Measurements from ENCODE around the gene TSPOAP1. TPM values are rescaled to one million over a fixed set of nuclear protein-coding genes. Genes with fewer than 3 reads are reported as not detected.
A peak's percentile ranks its signal among the peaks of the same experiment; 100 is the strongest.

Gene TSPOAP1
- total and polyA plus RNA-seq, 4 experiments from 2014 or later, result 0.80 to 19.1 (median 15.8) TPM; not detected in 1

DNA sequence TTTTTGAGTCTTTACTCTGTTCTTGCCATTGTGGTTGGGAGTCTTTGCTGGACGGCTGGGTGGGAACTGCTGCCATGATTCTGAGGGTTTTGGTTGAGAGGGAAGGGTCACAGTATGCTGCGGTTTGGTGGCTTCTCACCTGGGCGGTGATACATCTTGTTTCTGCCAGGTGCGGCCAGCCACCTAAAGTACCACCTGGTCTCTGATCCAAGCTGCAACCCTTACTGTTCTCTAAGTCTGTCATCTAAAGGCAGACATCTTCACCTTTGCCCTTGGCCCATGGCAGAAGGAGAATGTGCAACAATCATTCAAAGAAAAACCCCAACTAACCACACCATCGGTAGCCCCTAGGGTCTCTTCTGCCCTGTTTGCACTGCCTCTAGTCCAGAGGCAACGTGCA is 28.3 kb downstream of the TSPOAP1 start:
- Histone ChIP-seq H3K27me3 (ENCODE audit: insufficient read depth, low read length) (no peaks in the 10 kb centered on the region), H3K4me3 (ENCODE audit: low read length in 2 of 2) (no peak overlapping the region), H3K9me3 (ENCODE audit: control insufficient read depth in 1 of 2, low read length in 2 of 2) (no peaks in the 10 kb centered on the region), H3K4me1 (ENCODE audit: insufficient read depth, low read length) (peaks cover 4% of the 10 kb centered on the region), H3K36me3 (ENCODE audit: insufficient read depth, low read length) (no peaks in the 10 kb centered on the region), H3K27ac (ENCODE audit: low read depth, low read length) (no peak overlapping the region)
- Mint-ChIP-seq H3K36me3 (peaks cover 0 to 4% of the 10 kb centered on the region in 2 donors), H3K9me3 (no peaks in the 10 kb centered on the region), H3K27ac (no peak overlapping the region), H3K27me3 (no peaks in the 10 kb centered on the region), H3K4me3 (no peak overlapping the region), H3K4me1 (peaks cover 4 to 7% (median 5%) of the 10 kb centered on the region in 4 donors)
- ChIA-PET POLR2A (ENCODE audit: partially characterized antibody) (interaction anchor here (1.0 kb wide), 1 partner anchor 37 kb away, joined by 3 read pairs; no protein-coding TSS in a partner anchor), CTCF (ENCODE audit: partially characterized antibody) (interaction anchor here (0.9 kb wide), 1 partner anchor 117 kb away, joined by 3 read pairs; the partner anchor contains the start of gene RNF43)
- intact Hi-C loops (cut with micrococcal nuclease), result loop anchor here (5.0 kb wide), 1 partner anchor 707 kb away; no protein-coding TSS in a partner anchor
- DNase-seq, result no peak

DNA sequence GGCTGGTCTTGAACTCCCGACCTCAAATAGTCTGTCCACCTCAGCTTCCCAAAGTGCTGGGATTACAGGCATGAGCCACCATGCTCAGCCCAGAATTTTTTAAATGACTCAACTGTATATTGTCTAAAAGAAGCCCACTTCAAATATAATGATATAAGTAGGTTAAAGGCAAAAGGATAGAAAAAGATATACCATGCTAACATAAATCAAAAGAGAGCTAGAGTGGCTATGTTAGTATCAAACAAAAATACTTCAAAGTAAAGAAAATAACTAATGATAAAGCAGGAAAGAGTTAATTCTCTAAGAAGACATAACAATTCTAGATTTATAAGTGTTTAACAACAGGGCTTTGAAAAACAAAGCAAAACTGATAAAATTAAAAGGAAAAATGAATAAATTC is 34.6 kb downstream of the TSPOAP1 start:
- Histone ChIP-seq H3K4me3 (ENCODE audit: low read length in 2 of 2) (no peak overlapping the region), H3K9me3 (ENCODE audit: control insufficient read depth in 1 of 2, low read length in 2 of 2) (no peaks in the 10 kb centered on the region), H3K36me3 (ENCODE audit: insufficient read depth, low read length) (no peaks in the 10 kb centered on the region), H3K27me3 (ENCODE audit: insufficient read depth, low read length) (no peaks in the 10 kb centered on the region), H3K4me1 (ENCODE audit: insufficient read depth, low read length) (no peaks in the 10 kb centered on the region), H3K27ac (ENCODE audit: low read depth, low read length) (no peak overlapping the region)
- CTCF ChIA-PET (ENCODE audit: partially characterized antibody), result interaction anchor here (0.7 kb wide), 1 partner anchor 11 kb away, joined by 4 read pairs; no protein-coding TSS in a partner anchor
- intact Hi-C loops (cut with micrococcal nuclease), result no loop called here
- POLR2A ChIA-PET (ENCODE audit: partially characterized antibody), result no interaction called here
- H3K27ac Mint-ChIP-seq, result no peak overlapping the region
- no peaks in the 10 kb centered on the region for H3K36me3 Mint-ChIP-seq
- H3K4me1 Mint-ChIP-seq, result no peaks in the 10 kb centered on the region
- no peak overlapping the region for H3K4me3 Mint-ChIP-seq
- peaks cover 0 to 17% (median 5%) of the 10 kb centered on the region in 8 donors for H3K9me3 Mint-ChIP-seq
- no peak for DNase-seq
- H3K27me3 Mint-ChIP-seq, result peaks cover 3 to 14% of the 10 kb centered on the region in 2 donors

DNA sequence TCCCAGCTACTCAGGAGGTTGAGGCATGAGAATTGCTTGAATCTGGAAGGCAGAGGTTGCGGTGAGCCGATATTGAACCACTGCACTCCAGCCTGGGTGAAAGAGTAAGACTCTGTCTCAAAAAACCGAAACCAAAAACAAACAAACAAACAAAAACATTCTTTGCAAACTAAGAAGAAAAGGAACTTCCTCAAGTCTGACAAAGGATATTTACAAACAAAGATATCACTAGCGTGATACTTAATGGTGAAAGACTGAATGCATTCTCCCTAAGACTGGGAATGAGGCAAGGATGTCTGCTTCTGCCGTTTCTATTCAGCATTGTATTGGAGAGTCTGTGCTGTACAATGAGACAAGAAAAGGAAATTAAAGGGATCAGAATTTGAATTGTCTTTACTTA is 37.3 kb downstream of the TSPOAP1 start:
- Histone ChIP-seq H3K4me3 (ENCODE audit: low read length in 2 of 2) (no peak overlapping the region), H3K4me1 (ENCODE audit: insufficient read depth, low read length) (no peaks in the 10 kb centered on the region), H3K27ac (ENCODE audit: low read depth, low read length) (no peak overlapping the region), H3K36me3 (ENCODE audit: insufficient read depth, low read length) (no peaks in the 10 kb centered on the region), H3K27me3 (ENCODE audit: insufficient read depth, low read length) (no peaks in the 10 kb centered on the region), H3K9me3 (ENCODE audit: control insufficient read depth in 1 of 2, low read length in 2 of 2) (no peaks in the 10 kb centered on the region)
- ChIA-PET CTCF (ENCODE audit: partially characterized antibody) (no interaction called here), POLR2A (ENCODE audit: partially characterized antibody) (no interaction called here)
- intact Hi-C loops (cut with micrococcal nuclease), result no loop called here
- Mint-ChIP-seq H3K4me3 (no peak overlapping the region), H3K27me3 (peaks cover 10 to 27% of the 10 kb centered on the region in 2 donors), H3K27ac (no peak overlapping the region), H3K9me3 (peaks cover 0 to 17% (median 5%) of the 10 kb centered on the region in 8 donors), H3K36me3 (no peaks in the 10 kb centered on the region), H3K4me1 (no peaks in the 10 kb centered on the region)
- DNase-seq, result no peak

DNA sequence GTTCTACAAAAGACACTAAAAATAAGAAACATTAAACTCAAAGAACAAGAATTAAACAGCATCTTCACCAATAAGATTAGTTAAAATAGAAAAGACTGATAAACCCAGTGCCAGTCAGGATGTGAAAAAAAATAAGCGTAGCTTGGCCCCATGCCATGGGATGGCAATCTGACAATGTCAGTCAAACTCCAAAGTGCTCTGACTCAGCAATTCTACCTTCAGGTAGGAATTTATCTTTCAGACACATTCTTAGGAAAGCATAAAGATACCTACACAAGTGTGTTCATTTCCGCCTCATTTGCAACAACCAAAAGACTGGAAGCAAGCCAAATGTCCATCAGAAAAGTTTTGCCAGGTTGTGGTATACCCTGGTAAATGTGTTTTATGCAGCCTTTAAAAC is 38.7 kb downstream of the TSPOAP1 start:
- Histone ChIP-seq H3K4me3 (ENCODE audit: low read length in 2 of 2) (no peak overlapping the region), H3K4me1 (ENCODE audit: insufficient read depth, low read length) (no peaks in the 10 kb centered on the region), H3K27me3 (ENCODE audit: insufficient read depth, low read length) (no peaks in the 10 kb centered on the region), H3K36me3 (ENCODE audit: insufficient read depth, low read length) (no peaks in the 10 kb centered on the region), H3K9me3 (ENCODE audit: control insufficient read depth in 1 of 2, low read length in 2 of 2) (no peaks in the 10 kb centered on the region), H3K27ac (ENCODE audit: low read depth, low read length) (no peak overlapping the region)
- Mint-ChIP-seq H3K4me3 (no peak overlapping the region), H3K4me1 (no peaks in the 10 kb centered on the region), H3K9me3 (peaks cover 0 to 17% (median 5%) of the 10 kb centered on the region in 8 donors), H3K36me3 (no peaks in the 10 kb centered on the region), H3K27me3 (peaks cover 12 to 29% of the 10 kb centered on the region in 2 donors), H3K27ac (no peak overlapping the region)
- CTCF ChIA-PET (ENCODE audit: partially characterized antibody), result no interaction called here
- no peak for DNase-seq
- intact Hi-C loops (cut with micrococcal nuclease), result no loop called here
- POLR2A ChIA-PET (ENCODE audit: partially characterized antibody), result no interaction called here

DNA sequence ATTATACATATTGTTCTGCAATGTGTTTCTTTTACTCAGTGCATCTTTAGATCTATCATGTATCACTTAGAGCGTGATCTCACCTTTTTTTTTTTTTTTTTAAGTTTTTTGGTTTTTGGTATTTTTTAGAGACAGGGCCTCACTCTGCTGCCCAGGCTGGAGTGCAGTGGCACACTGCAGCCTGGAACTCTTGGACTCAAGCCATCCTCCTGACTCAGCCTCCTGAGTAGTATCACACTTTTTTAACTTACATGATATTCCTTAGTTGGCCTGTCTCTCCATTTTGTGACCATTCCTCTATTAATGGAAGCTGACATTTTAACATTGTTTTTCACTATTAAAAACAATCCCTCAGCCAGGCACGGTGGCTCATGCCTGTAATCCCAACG is 43.2 kb downstream of the TSPOAP1 start:
- ChIA-PET POLR2A (ENCODE audit: partially characterized antibody) (no interaction called here), CTCF (ENCODE audit: partially characterized antibody) (interaction anchor here (1.6 kb wide), 1 partner anchor 36 kb away, joined by 4 read pairs; no protein-coding TSS in a partner anchor)
- H3K27ac ChIP-seq (ENCODE audit: low read depth, low read length), result no peak overlapping the region
- Mint-ChIP-seq H3K4me3 (no peak overlapping the region), H3K27me3 (peaks cover 9 to 31% of the 10 kb centered on the region in 2 donors), H3K9me3 (no peaks in the 10 kb centered on the region), H3K36me3 (no peaks in the 10 kb centered on the region), H3K4me1 (no peaks in the 10 kb centered on the region), H3K27ac (no peak overlapping the region)
- no peaks in the 10 kb centered on the region for H3K27me3 ChIP-seq (ENCODE audit: insufficient read depth, low read length)
- no peak overlapping the region for H3K4me3 ChIP-seq (ENCODE audit: low read length in 2 of 2)
- H3K36me3 ChIP-seq (ENCODE audit: insufficient read depth, low read length), result no peaks in the 10 kb centered on the region
- H3K9me3 ChIP-seq (ENCODE audit: control insufficient read depth in 1 of 2, low read length in 2 of 2), result no peaks in the 10 kb centered on the region
- no peaks in the 10 kb centered on the region for H3K4me1 ChIP-seq (ENCODE audit: insufficient read depth, low read length)
- intact Hi-C loops (cut with micrococcal nuclease), result no loop called here
- DNase-seq, result no peak

DNA sequence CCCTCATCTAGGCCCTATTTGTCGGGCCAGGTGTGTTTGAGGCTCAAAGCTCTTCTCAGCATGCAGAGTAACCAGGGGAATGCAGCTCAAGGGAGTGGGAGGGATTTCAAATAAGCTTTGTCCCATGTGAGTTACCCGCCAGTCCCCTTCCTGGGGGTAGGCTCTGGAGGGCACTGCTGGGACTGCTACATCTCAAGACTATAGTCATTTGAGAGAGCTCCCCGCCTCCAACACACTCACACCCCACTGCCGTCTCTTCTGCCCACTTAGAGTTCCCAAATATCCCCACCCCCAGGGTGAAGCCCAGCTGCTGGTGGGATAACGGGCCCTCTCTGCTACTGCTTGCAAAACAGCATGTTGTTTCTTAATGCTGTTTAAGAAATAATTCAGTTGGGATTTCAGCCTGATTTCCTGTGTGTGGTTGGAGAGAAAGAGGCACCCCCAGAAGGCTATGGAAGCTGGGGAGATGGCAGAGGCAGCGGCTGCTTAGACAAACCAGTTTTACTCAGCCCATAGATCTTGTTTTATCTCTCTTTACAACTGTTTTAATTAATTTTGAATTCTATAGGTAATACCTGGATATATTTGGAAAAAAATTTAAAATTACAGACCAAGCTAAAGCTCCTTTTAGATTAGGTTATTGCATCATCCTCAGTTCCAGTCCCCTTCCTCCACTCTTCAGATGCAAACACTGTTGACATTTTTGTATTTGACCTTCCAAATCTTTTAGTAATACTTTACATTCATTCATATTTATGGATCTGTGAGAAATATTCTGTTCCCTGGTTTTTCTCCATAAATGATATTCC is 43.8 kb downstream of the TSPOAP1 start:
- H3K36me3 ChIP-seq (ENCODE audit: insufficient read depth, low read length), result no peaks in the 10 kb centered on the region
- H3K9me3 ChIP-seq (ENCODE audit: control insufficient read depth in 1 of 2, low read length in 2 of 2), result no peaks in the 10 kb centered on the region
- Mint-ChIP-seq H3K27ac (no peak overlapping the region), H3K4me3 (no peak overlapping the region), H3K4me1 (peaks cover 0 to 1% (median 0%) of the 10 kb centered on the region in 4 donors), H3K9me3 (no peaks in the 10 kb centered on the region), H3K27me3 (peaks cover 9 to 31% of the 10 kb centered on the region in 2 donors), H3K36me3 (no peaks in the 10 kb centered on the region)
- no peak overlapping the region for H3K27ac ChIP-seq (ENCODE audit: low read depth, low read length)
- ChIA-PET CTCF (ENCODE audit: partially characterized antibody) (interaction anchor here (1.6 kb wide), 1 partner anchor 35 kb away, joined by 4 read pairs; no protein-coding TSS in a partner anchor), POLR2A (ENCODE audit: partially characterized antibody) (no interaction called here)
- H3K4me1 ChIP-seq (ENCODE audit: insufficient read depth, low read length), result no peaks in the 10 kb centered on the region
- H3K27me3 ChIP-seq (ENCODE audit: insufficient read depth, low read length), result no peaks in the 10 kb centered on the region
- H3K4me3 ChIP-seq (ENCODE audit: low read length in 2 of 2), result no peak overlapping the region
- no peak for DNase-seq
- intact Hi-C loops (cut with micrococcal nuclease), result no loop called here

DNA sequence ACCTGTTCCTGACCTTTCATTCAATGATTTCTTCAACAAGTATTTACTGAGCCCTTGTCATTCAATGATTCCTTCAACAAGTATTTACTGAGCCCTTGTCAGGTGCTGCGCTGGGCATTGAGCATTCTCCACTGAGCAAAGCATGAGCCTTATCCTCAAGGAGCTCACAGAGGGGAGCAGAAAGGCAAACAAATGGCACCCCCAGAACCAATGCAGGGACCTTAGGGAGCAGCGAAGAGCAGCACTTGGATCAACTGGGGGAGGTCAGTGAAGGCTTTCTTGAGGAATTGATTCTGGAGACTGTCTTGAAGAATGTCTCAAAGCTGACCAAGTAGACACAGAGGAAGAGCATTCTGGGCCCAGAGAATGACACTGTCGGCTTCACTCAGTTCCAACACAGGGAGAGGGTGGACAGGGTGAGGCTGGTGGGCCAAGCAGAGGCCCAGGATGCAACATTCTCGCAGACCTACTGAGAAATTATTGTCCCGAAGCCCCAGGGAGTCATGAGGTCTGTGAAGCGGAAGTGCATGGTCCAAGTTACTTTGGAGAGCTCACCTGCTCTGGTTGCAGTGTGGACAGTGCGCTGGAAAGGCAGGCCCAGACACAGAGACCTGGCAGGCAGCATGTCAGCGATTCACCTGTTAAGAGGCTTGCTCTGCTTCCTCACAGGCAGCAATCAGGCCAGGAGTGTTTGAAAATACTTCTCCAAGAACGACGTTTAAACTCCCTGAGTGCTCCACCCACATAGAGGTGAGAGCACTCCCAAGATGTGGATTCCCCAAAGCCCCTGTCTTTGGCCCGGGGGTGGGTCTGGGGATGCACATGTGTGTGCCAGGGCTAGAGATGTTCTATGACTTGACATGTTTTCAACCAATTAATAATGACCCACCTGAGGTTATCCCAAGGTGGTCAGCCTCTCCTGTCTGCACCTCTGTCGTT is 44.7 kb downstream of the TSPOAP1 start:
- Histone ChIP-seq H3K9me3 (ENCODE audit: control insufficient read depth in 1 of 2, low read length in 2 of 2) (no peaks in the 10 kb centered on the region), H3K27ac (ENCODE audit: low read depth, low read length) (no peak overlapping the region), H3K27me3 (ENCODE audit: insufficient read depth, low read length) (no peaks in the 10 kb centered on the region), H3K4me3 (ENCODE audit: low read length in 2 of 2) (no peak overlapping the region), H3K36me3 (ENCODE audit: insufficient read depth, low read length) (no peaks in the 10 kb centered on the region), H3K4me1 (ENCODE audit: insufficient read depth, low read length) (no peaks in the 10 kb centered on the region)
- H3K27me3 Mint-ChIP-seq, result peaks cover 11 to 35% of the 10 kb centered on the region in 2 donors
- no peak overlapping the region for H3K4me3 Mint-ChIP-seq
- H3K36me3 Mint-ChIP-seq, result no peaks in the 10 kb centered on the region
- H3K4me1 Mint-ChIP-seq, result peaks cover 0 to 4% (median 2%) of the 10 kb centered on the region in 4 donors
- ChIA-PET POLR2A (ENCODE audit: partially characterized antibody) (no interaction called here), CTCF (ENCODE audit: partially characterized antibody) (no interaction called here)
- no peaks in the 10 kb centered on the region for H3K9me3 Mint-ChIP-seq
- H3K27ac Mint-ChIP-seq, result peak overlapping the region in 2 of 7 donors; percentile 5 to 66
- intact Hi-C loops (cut with micrococcal nuclease), result no loop called here
- no peak for DNase-seq
